HG02588 (cell line): ENCODE results near the gene UBE2M.
A peak's percentile ranks its signal among the peaks of the same experiment; 100 is the strongest.

Experiments used
- ATAC-seq: cut with Tn5 transposase; IDR thresholded peaks from one replicate; pipeline ENCODE4 v1.9.1; 2021; ENCODE audit warnings: mild to moderate bottlenecking, moderate library complexity; ENCODE audit not compliant: unreplicated experiment

The UBE2M gene

GRCh38 chr19:58571575-58571947 lies 13.2 kb upstream of the UBE2M start:
- no peak for ATAC-seq

- ATAC-seq = no peak
Measured at GRCh38 chr19:58570770-58571574, 12.6 kb upstream of the UBE2M start.

- no peak for ATAC-seq
Measured at GRCh38 chr19:58569943-58570670, 11.7 kb upstream of the UBE2M start.

GRCh38 chr19:58569191-58569942 lies 11.0 kb upstream of the UBE2M start:
- no peak for ATAC-seq

- ATAC-seq = no peak
Measured at GRCh38 chr19:58568453-58569130, 10.2 kb upstream of the UBE2M start.

- no peak for ATAC-seq
Measured at GRCh38 chr19:58566989-58567388, 8.6 kb upstream of the UBE2M start.

- ATAC-seq = no peak
Measured at GRCh38 chr19:58563823-58564222, 5.4 kb upstream of the UBE2M start.

- ATAC-seq = no peak
Measured at GRCh38 chr19:58563034-58563573, 4.7 kb upstream of the UBE2M start.

GRCh38 chr19:58562122-58563033 lies 4.0 kb upstream of the UBE2M start:
- ATAC-seq = no peak

GRCh38 chr19:58561373-58562121 lies 3.1 kb upstream of the UBE2M start:
- ATAC-seq = no peak

- ATAC-seq = no peak
Measured at GRCh38 chr19:58560921-58561320, 2.5 kb upstream of the UBE2M start.

GRCh38 chr19:58560007-58560887 lies 1.8 kb upstream of the UBE2M start:
- no peak for ATAC-seq

GRCh38 chr19:58559275-58560006 lies 1.0 kb upstream of the UBE2M start:
- ATAC-seq = no peak

GRCh38 chr19:58558623-58559274 lies 338 bp upstream of the UBE2M start:
- ATAC-seq = peak; percentile 52

- no peak for ATAC-seq
Measured at GRCh38 chr19:58557221-58558065, 968 bp downstream of the UBE2M start.

- ATAC-seq = no peak
Measured at GRCh38 chr19:58556622-58557220, 1.7 kb downstream of the UBE2M start.
